ENCODE measurements around the gene CLIC5. TPM values are rescaled to one million over a fixed set of nuclear protein-coding genes. Genes with fewer than 3 reads are reported as not detected.

The CLIC5 gene
- total and polyA plus RNA-seq, 12 donors: 28.1 to 372 (median 301) TPM

GRCh38 chr6:45903959-45904358 is 111.7 kb downstream of the CLIC5 start:
- ATAC-seq (no peak), DNase-seq (no peak)
- H3K27me3 ChIP-seq: no peaks in the 10 kb centered on the region
- no peak overlapping the region for H3K4me3 ChIP-seq
- no peak for TF ChIP-seq CTCF (IDR thresholded peaks at IDR 0.05)
- H3K36me3 ChIP-seq: peaks cover 0 to 93% (median 6%) of the 10 kb centered on the region in 9 donors
- H3K27ac ChIP-seq: no peak overlapping the region
- peaks cover 0 to 35% (median 20%) of the 10 kb centered on the region in 9 donors for H3K4me1 ChIP-seq
- intact Hi-C loops (cut with DNase I): no loop called here
- H3K9me3 ChIP-seq: no peaks in the 10 kb centered on the region
- 94 to 100% methylated on average over 1 of the region's 1 CpG for WGBS, 2 donors

- no peaks in the 10 kb centered on the region for H3K9me3 ChIP-seq
- peaks cover 0 to 85% (median 6%) of the 10 kb centered on the region in 9 donors for H3K36me3 ChIP-seq
- no peak for DNase-seq
- TF ChIP-seq CTCF (IDR thresholded peaks at IDR 0.05): no peak
- intact Hi-C loops (cut with DNase I): no loop called here
- 90 to 91% methylated on average over 15 of the region's 15 CpGs for WGBS, 2 donors
- H3K27ac ChIP-seq: no peak overlapping the region
- no peaks in the 10 kb centered on the region for H3K27me3 ChIP-seq
- no peak for ATAC-seq
- H3K4me3 ChIP-seq: no peak overlapping the region
- peaks cover 0 to 35% (median 20%) of the 10 kb centered on the region in 9 donors for H3K4me1 ChIP-seq
Measured at GRCh38 chr6:45902984-45903383, 112.7 kb downstream of the CLIC5 start.

- Histone ChIP-seq H3K9me3 (no peaks in the 10 kb centered on the region), H3K27me3 (no peaks in the 10 kb centered on the region), H3K4me3 (no peak overlapping the region), H3K36me3 (peaks cover 0 to 75% (median 6%) of the 10 kb centered on the region in 9 donors), H3K27ac (peak overlapping the region in 2 of 10 donors; percentile 30 to 33), H3K4me1 (peaks cover 0 to 36% (median 25%) of the 10 kb centered on the region in 9 donors)
- peak in 4 of 8 donors; percentile 20 to 74 (median 53) for ATAC-seq
- 74 to 84% methylated on average over 7 of the region's 7 CpGs for WGBS, 2 donors
- TF ChIP-seq CTCF (IDR thresholded peaks at IDR 0.05): no peak
- intact Hi-C loops (cut with DNase I): no loop called here
- no peak for DNase-seq
Measured at GRCh38 chr6:45901767-45902650, 113.7 kb downstream of the CLIC5 start.

GRCh38 chr6:45900808-45901752 is 114.6 kb downstream of the CLIC5 start:
- Histone ChIP-seq H3K27ac (peak overlapping the region in 3 of 10 donors; percentile 30 to 43 (median 39)), H3K4me3 (no peak overlapping the region), H3K4me1 (peaks cover 0 to 39% (median 32%) of the 10 kb centered on the region in 9 donors), H3K36me3 (peaks cover 0 to 74% (median 6%) of the 10 kb centered on the region in 9 donors), H3K27me3 (no peaks in the 10 kb centered on the region), H3K9me3 (no peaks in the 10 kb centered on the region)
- intact Hi-C loops (cut with DNase I): no loop called here
- WGBS, 2 donors: 79% methylated on average over 9 of the region's 9 CpGs
- ATAC-seq (peak in 5 of 8 donors; percentile 32 to 61 (median 42)), DNase-seq (no peak)
- TF ChIP-seq CTCF (IDR thresholded peaks at IDR 0.05): no peak

All from heart right ventricle (tissue), 16 donors.